IMR-90 (cell line): ENCODE results near the gene PCYT1B.

Source experiments
- CEBPB ChIP-seq: IDR thresholded peaks from 2 replicates; pipeline ENCODE4 v1.6.1; 2012; ENCODE audit warnings: low read depth, low read length, improper control_type of control experiment
- CHD1 ChIP-seq: IDR thresholded peaks from 2 replicates; pipeline ENCODE4 v1.6.1; 2012; ENCODE audit warnings: low read depth, low read length, improper control_type of control experiment
- FOS ChIP-seq: fragments of 150-350 bp; IDR thresholded peaks from 2 replicates; pipeline ENCODE4 v1.6.1; 2016; ENCODE audit warnings: low read depth, low read length
- MAZ ChIP-seq: IDR thresholded peaks from 2 replicates; pipeline ENCODE4 v1.6.1; 2012; ENCODE audit warnings: low read depth, mild to moderate bottlenecking, low read length, improper control_type of control experiment, moderate library complexity, borderline replicate concordance
- MXI1 ChIP-seq: IDR thresholded peaks from 2 replicates; pipeline ENCODE4 v1.6.1; 2012; ENCODE audit warnings: low read depth, mild to moderate bottlenecking, low read length, moderate library complexity, borderline replicate concordance
- NFE2L2 ChIP-seq: fragments of 150-350 bp; IDR thresholded peaks from 2 replicates; pipeline ENCODE4 v1.6.1; 2016; ENCODE audit warnings: low read depth, mild to moderate bottlenecking, low read length
- POLR2A ChIP-seq: IDR thresholded peaks from 2 replicates; pipeline ENCODE4 v1.6.1; 2012; ENCODE audit warnings: mild to moderate bottlenecking, low read depth, low read length
- RCOR1 ChIP-seq: IDR thresholded peaks from 2 replicates; pipeline ENCODE4 v1.6.1; 2012; ENCODE audit warnings: mild to moderate bottlenecking, low read length, improper control_type of control experiment; ENCODE audit not compliant: insufficient replicate concordance
- SMC3 ChIP-seq: fragments of 150-350 bp; IDR thresholded peaks from 2 replicates; pipeline ENCODE4 v1.6.1; 2016; ENCODE audit warnings: low read depth, mild to moderate bottlenecking, antibody characterized with exemption, low read length, moderate library complexity
- TF ChIP-seq, protein P1 (sequence below): conservative IDR thresholded peaks from 2 replicates; pipeline ENCODE4 v1.5.1; 2012; ENCODE audit warnings: mild to moderate bottlenecking, low read depth, low read length, improper control_type of control experiment
- TF ChIP-seq, protein P2 (sequence below): fragments of 150-350 bp; IDR thresholded peaks from 2 replicates; pipeline ENCODE4 v1.6.1; 2017; ENCODE audit warnings: mild to moderate bottlenecking, antibody characterized with exemption, low read length, low read depth

GRCh38 chrX:24513416-24513815, 133.7 kb downstream of the PCYT1B start:
- TF ChIP-seq SMC3 (no peak), NFE2L2 (no peak), CEBPB (no peak), POLR2A (no peak), FOS (no peak), MAZ (no peak), RCOR1 (no peak), CHD1 (no peak), MXI1 (no peak)
- TF ChIP-seq, protein P1, sequence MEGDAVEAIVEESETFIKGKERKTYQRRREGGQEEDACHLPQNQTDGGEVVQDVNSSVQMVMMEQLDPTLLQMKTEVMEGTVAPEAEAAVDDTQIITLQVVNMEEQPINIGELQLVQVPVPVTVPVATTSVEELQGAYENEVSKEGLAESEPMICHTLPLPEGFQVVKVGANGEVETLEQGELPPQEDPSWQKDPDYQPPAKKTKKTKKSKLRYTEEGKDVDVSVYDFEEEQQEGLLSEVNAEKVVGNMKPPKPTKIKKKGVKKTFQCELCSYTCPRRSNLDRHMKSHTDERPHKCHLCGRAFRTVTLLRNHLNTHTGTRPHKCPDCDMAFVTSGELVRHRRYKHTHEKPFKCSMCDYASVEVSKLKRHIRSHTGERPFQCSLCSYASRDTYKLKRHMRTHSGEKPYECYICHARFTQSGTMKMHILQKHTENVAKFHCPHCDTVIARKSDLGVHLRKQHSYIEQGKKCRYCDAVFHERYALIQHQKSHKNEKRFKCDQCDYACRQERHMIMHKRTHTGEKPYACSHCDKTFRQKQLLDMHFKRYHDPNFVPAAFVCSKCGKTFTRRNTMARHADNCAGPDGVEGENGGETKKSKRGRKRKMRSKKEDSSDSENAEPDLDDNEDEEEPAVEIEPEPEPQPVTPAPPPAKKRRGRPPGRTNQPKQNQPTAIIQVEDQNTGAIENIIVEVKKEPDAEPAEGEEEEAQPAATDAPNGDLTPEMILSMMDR: no peak
- TF ChIP-seq, protein P2, sequence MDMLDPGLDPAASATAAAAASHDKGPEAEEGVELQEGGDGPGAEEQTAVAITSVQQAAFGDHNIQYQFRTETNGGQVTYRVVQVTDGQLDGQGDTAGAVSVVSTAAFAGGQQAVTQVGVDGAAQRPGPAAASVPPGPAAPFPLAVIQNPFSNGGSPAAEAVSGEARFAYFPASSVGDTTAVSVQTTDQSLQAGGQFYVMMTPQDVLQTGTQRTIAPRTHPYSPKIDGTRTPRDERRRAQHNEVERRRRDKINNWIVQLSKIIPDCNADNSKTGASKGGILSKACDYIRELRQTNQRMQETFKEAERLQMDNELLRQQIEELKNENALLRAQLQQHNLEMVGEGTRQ: no peak
